ENCODE data around the gene AGMAT. TPM values are rescaled to one million over a fixed set of nuclear protein-coding genes. Genes with fewer than 3 reads are reported as not detected.

Gene AGMAT
- polyA plus RNA-seq, 2 of the 4 experiments (the other 2 are of a cell fraction) = 10.3 to 13.1 TPM

GRCh38 chr1:15546641-15547040 lies 38.2 kb downstream of the AGMAT start:
- 89% methylated on average over 2 of the region's 2 CpGs for WGBS (ENCODE audit: missing lambda C conversion rate)
- Histone ChIP-seq H3K27ac (no peak overlapping the region), H3K9me3 (no peaks in the 10 kb centered on the region), H3K4me1 (no peaks in the 10 kb centered on the region), H3K4me2 (no peak overlapping the region), H3K4me3 (no peak overlapping the region)
- TF ChIP-seq E2F6 (IDR thresholded peaks at IDR 0.05; ENCODE audit: borderline replicate concordance, low read depth) (no peak), MYC (IDR thresholded peaks at IDR 0.05; ENCODE audit: borderline replicate concordance, low read length) (no peak), FOXS1 (CRISPR knock-in tag; IDR thresholded peaks at IDR 0.05) (no peak), HMGXB4 (CRISPR knock-in tag; IDR thresholded peaks at IDR 0.05; ENCODE audit: borderline replicate concordance) (no peak), BCL3 (IDR thresholded peaks at IDR 0.05) (no peak)
- DNase-seq (ENCODE audit: low read depth in 1 of 2, low spot score in 1 of 2) (no peak), FAIRE-seq (no peak), ATAC-seq (no peak)
- POLR2A ChIA-PET = no interaction called here
- CTCF ChIA-PET = no interaction called here

GRCh38 chr1:15543589-15544568 lies 41.0 kb downstream of the AGMAT start:
- Histone ChIP-seq H3K27ac (no peak overlapping the region), H3K4me2 (no peak overlapping the region), H3K4me1 (no peaks in the 10 kb centered on the region), H3K9me3 (no peaks in the 10 kb centered on the region), H3K4me3 (no peak overlapping the region)
- no peak for ATAC-seq
- ChIA-PET CTCF (no interaction called here), POLR2A (no interaction called here)
- no peak for FAIRE-seq
- DNase-seq (ENCODE audit: low read depth in 1 of 2, low spot score in 1 of 2) = no peak
- 86% methylated on average over 12 of the region's 12 CpGs for WGBS (ENCODE audit: missing lambda C conversion rate)
- TF ChIP-seq HOXB5 (CRISPR knock-in tag; IDR thresholded peaks at IDR 0.05) (no peak), E2F6 (IDR thresholded peaks at IDR 0.05; ENCODE audit: borderline replicate concordance, low read depth) (no peak), ATOH8 (CRISPR knock-in tag; IDR thresholded peaks at IDR 0.05; ENCODE audit: low read depth) (no peak), CBX8 (IDR thresholded peaks at IDR 0.05) (no peak), CEBPB (IDR thresholded peaks at IDR 0.05) (no peak), BCL3 (IDR thresholded peaks at IDR 0.05) (no peak)

- Histone ChIP-seq H3K4me3 (no peak overlapping the region), H3K4me1 (no peaks in the 10 kb centered on the region), H3K27ac (no peak overlapping the region), H3K9me3 (no peaks in the 10 kb centered on the region), H3K4me2 (no peak overlapping the region)
- no peak for ATAC-seq
- no peak for TF ChIP-seq NFE2L2 (conservative IDR thresholded peaks at IDR 0.05; ENCODE audit: low read length)
- no peak for TF ChIP-seq KDM1A (IDR thresholded peaks at IDR 0.05; ENCODE audit: low read depth)
- TF ChIP-seq CTCF (IDR thresholded peaks at IDR 0.05) = no peak
- TF ChIP-seq HES2 (IDR thresholded peaks at IDR 0.05) = no peak
- no peak for TF ChIP-seq JUNB (IDR thresholded peaks at IDR 0.05)
- TF ChIP-seq NPAS2 (CRISPR knock-in tag; IDR thresholded peaks at IDR 0.05; ENCODE audit: borderline replicate concordance) = no peak
- TF ChIP-seq CBX2 (IDR thresholded peaks at IDR 0.05; ENCODE audit: borderline replicate concordance, low read depth) = no peak
- TF ChIP-seq HOXB13 (CRISPR knock-in tag; IDR thresholded peaks at IDR 0.05; ENCODE audit: low read depth) = no peak
- no peak for TF ChIP-seq RNF2 (IDR thresholded peaks at IDR 0.05; ENCODE audit: borderline replicate concordance, low read depth)
- TF ChIP-seq POLR2A (IDR thresholded peaks at IDR 0.05; ENCODE audit: low read length) = no peak
- no peak for TF ChIP-seq ESRRA (IDR thresholded peaks at IDR 0.05; ENCODE audit: borderline replicate concordance, low read length)
- TF ChIP-seq HEYL (CRISPR knock-in tag; IDR thresholded peaks at IDR 0.05) = no peak
- no peak for TF ChIP-seq NR3C1 (IDR thresholded peaks at IDR 0.05)
- DNase-seq (ENCODE audit: low read depth in 1 of 2, low spot score in 1 of 2) = no peak
- no peak for FAIRE-seq
- 95% methylated on average over 5 of the region's 5 CpGs for WGBS (ENCODE audit: missing lambda C conversion rate)
- POLR2A ChIA-PET = no interaction called here
- CTCF ChIA-PET = interaction anchor here (0.5 kb wide), 1 partner anchor 41 kb away, joined by 3 read pairs; no protein-coding TSS in a partner anchor
Observed at GRCh38 chr1:15543251-15543588, 41.6 kb downstream of the AGMAT start.
